K562 (cell line): ENCODE measurements around the gene CDT1. TPM values are rescaled to one million over a fixed set of nuclear protein-coding genes. Genes with fewer than 3 reads are reported as not detected.

Source experiments
- ATF3 ChIP-seq, 2 experiments: fragments of 450-650 bp in 1 of 2; sonication (generic) in 1 of 2; formaldehyde crosslinking in 1 of 2; IDR thresholded peaks in 1 of 2; conservative IDR thresholded peaks in 1 of 2; 2 replicates each; pipeline versions ENCODE4 v1.6.1 to v1.8.1; 2016 to 2023; ENCODE audit warnings: mild to moderate bottlenecking in 2 of 2, moderate library complexity in 2 of 2, inconsistent platforms in 1 of 2, missing genetic modification reagents in 1 of 2
- FOSL1 ChIP-seq: fragments of 200-800 bp; sonication (Bioruptor generic); conservative IDR thresholded peaks from 2 replicates; pipeline ENCODE4 v1.6.1; 2016; ENCODE audit warnings: missing genetic modification characterization, missing compliant biosample characterization
- HNRNPLL ChIP-seq: fragments of 200-400 bp; formaldehyde crosslinking; IDR thresholded peaks from 2 replicates; pipeline ENCODE4 v1.6.1; 2017; ENCODE audit warnings: low read length, low read depth, mild to moderate bottlenecking; ENCODE audit not compliant: poor library complexity, severe bottlenecking
- MTF1 ChIP-seq: fragments of 250-450 bp; sonication (Bioruptor Pico); IDR thresholded peaks from 2 replicates; pipeline ENCODE4 v1.9.0; 2021; ENCODE audit warnings: moderate library complexity, mild to moderate bottlenecking, inconsistent platforms, borderline replicate concordance
- MYNN ChIP-seq, 2 experiments: sonication (generic); formaldehyde crosslinking in 1 of 2; IDR thresholded peaks; 2 replicates each; pipeline versions ENCODE4 v1.5.0 to v1.6.1; 2016 to 2020; ENCODE audit warnings: antibody characterized with exemption in 1 of 2, missing genetic modification reagents in 1 of 2
- PRDM10 ChIP-seq: fragments of 450-650 bp; IDR thresholded peaks from 2 replicates; pipeline ENCODE4 v1.6.1; 2018; ENCODE audit not compliant: partially characterized antibody
- RBFOX2 ChIP-seq: fragments of 200-400 bp; formaldehyde crosslinking; IDR thresholded peaks from 2 replicates; pipeline ENCODE4 v1.6.1; 2017; ENCODE audit warnings: low read depth, mild to moderate bottlenecking, low read length, moderate library complexity
- TFAP4 ChIP-seq: sonication (generic); formaldehyde crosslinking; IDR thresholded peaks from 2 replicates; pipeline ENCODE4 v1.8.0; 2022; ENCODE audit warnings: missing genetic modification reagents, mild to moderate bottlenecking, moderate library complexity, borderline replicate concordance
- ZC3H4 ChIP-seq: sonication (generic); formaldehyde crosslinking; IDR thresholded peaks from 2 replicates; pipeline ENCODE4 v1.9.0; 2021; ENCODE audit warnings: missing genetic modification reagents, borderline replicate concordance
- ZNF134 ChIP-seq: fragments of 250-450 bp; sonication (Bioruptor Pico); conservative IDR thresholded peaks from 2 replicates; pipeline ENCODE4 v1.4.0; 2020
- ZNF263 ChIP-seq: sonication (generic); formaldehyde crosslinking; IDR thresholded peaks from 2 replicates; pipeline ENCODE4 v1.8.0; 2022; ENCODE audit warnings: mild to moderate bottlenecking, missing genetic modification reagents, borderline replicate concordance
- ZNF75A ChIP-seq: fragments of 450-650 bp; formaldehyde crosslinking; IDR thresholded peaks from 2 replicates; pipeline ENCODE4 v1.4.0; 2020; ENCODE audit warnings: mild to moderate bottlenecking
- polyA plus RNA-seq, 8 experiments: library from polyadenylated mRNA; depleted of rRNA in 4 of 8; stranded (reverse) in 5 of 8; unstranded in 3 of 8; fragments of >200 nt; fragmentation: Nextera tagmentation in 2 of 8; fragmentation: Illumina TruSeq in 1 of 8; extraction: Ambion mirVana in 2 of 8; extraction: Trizol in 1 of 8; gene quantifications; 2 replicates each; pipeline versions ENCODE4 v1.2.1 to v1.2.3, GENCODE V29; 2011 to 2014; ENCODE audit warnings: inconsistent platforms in 1 of 8, missing spikeins in 1 of 8
- total RNA-seq, 7 experiments: library from RNA; depleted of rRNA in 6 of 7; stranded (reverse); fragments of >200 nt in 6 of 7; fragmentation: Illumina TruSeq in 2 of 7; extraction: Trizol in 2 of 7; gene quantifications; 2 replicates each; pipeline versions ENCODE4 v1.2.1 to v1.2.3, GENCODE V29; 2011 to 2021; ENCODE audit warnings: low replicate concordance in 1 of 7

Gene CDT1
- total and polyA plus RNA-seq, 9 of the 15 experiments (the other 6 are each of a cell fraction or from before 2014, with no cell fraction given) = 0.92 to 178 (median 14.2) TPM

GRCh38 chr16:88782454-88783390, 20.9 kb upstream of the CDT1 start (continued):
- TF ChIP-seq ATF3 (IDR thresholded peaks at IDR 0.05) = peak; percentile 72
- TF ChIP-seq ATF3 (CRISPR knock-in tag; conservative IDR thresholded peaks at IDR 0.05) = no peak
- no peak for TF ChIP-seq HNRNPLL
- TF ChIP-seq ZNF263 (CRISPR knock-in tag) = peak; percentile 69
- TF ChIP-seq ZNF75A = no peak
- 0 out of 2 replicates have a peak, but pooled peaks have one; percentile 65 for TF ChIP-seq ZC3H4 (CRISPR knock-in tag)
- TF ChIP-seq RBFOX2 = peak; percentile 54; the same call in 1 of the 2 replicates
- TF ChIP-seq ZNF134 (CRISPR knock-in tag) = peak; percentile 76
- peak; percentile 22 for TF ChIP-seq PRDM10
- TF ChIP-seq MTF1 (CRISPR knock-in tag) = no peak
- TF ChIP-seq TFAP4 (CRISPR knock-in tag) = no peak
- TF ChIP-seq FOSL1 (tag) = peak; percentile 74; the same call in 1 of the 2 replicates
- TF ChIP-seq MYNN (IDR thresholded peaks at IDR 0.05) = peak; percentile 69; the same call in 1 of the 2 replicates
- no peak for TF ChIP-seq MYNN (CRISPR knock-in tag; IDR thresholded peaks at IDR 0.05)
- TF ChIP-seq, all 486 proteins: peak for 25
